HG02943 (cell line): ENCODE data around the gene UQCRHL.

ENCODE experiments used
- ATAC-seq: cut with Tn5 transposase; IDR thresholded peaks from one replicate; pipeline ENCODE4 v1.9.1; 2021; ENCODE audit warnings: mild to moderate bottlenecking, low read depth, moderate library complexity; ENCODE audit not compliant: unreplicated experiment

The UQCRHL gene

DNA sequence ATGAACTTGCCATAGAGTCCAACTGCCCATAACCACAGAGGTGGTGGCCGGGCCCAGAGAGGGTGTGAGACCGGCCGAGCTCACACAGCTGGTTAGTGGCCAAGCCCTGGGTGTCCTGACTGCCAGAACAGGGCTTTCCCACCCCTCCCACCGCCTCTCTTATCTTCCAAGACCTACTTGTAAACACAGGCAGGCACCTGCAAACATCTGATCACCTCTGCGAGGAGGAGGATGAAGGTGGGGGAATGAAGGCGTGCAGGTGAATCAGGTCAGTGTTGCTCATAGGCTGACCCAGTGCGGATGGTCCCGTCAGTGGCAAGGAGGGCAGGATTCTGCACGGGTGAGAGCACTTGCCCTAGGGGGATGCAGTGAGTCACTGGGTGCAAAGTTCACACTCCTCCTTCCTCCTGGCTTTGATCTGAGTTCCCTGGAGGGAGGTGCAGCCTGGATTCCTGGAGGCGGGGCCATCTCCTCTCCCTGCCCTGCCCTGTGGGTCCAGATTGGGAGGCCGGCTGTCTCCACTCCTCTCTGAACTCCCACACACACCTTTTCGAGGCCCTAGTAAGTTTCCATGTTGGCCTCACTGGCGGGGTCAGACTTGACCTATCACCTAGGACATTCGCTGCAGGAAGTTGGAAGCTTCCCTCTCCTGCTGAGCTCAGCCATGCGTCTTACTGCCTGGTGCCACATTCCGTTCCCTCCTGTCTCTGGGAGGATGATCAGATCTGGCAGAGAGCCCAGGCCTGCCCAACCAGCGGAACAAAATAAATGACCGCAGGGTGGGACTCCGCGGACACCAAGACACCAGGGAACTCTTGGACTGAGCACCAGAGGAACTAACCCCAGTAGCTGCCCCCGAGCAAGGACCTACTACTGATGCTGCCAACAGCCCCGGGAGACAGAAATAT is 7.3 kb downstream of the UQCRHL start:
- ATAC-seq, result no peak

- no peak for ATAC-seq
Observed at GRCh38 chr1:15799004-15799867, 8.2 kb downstream of the UQCRHL start.

DNA sequence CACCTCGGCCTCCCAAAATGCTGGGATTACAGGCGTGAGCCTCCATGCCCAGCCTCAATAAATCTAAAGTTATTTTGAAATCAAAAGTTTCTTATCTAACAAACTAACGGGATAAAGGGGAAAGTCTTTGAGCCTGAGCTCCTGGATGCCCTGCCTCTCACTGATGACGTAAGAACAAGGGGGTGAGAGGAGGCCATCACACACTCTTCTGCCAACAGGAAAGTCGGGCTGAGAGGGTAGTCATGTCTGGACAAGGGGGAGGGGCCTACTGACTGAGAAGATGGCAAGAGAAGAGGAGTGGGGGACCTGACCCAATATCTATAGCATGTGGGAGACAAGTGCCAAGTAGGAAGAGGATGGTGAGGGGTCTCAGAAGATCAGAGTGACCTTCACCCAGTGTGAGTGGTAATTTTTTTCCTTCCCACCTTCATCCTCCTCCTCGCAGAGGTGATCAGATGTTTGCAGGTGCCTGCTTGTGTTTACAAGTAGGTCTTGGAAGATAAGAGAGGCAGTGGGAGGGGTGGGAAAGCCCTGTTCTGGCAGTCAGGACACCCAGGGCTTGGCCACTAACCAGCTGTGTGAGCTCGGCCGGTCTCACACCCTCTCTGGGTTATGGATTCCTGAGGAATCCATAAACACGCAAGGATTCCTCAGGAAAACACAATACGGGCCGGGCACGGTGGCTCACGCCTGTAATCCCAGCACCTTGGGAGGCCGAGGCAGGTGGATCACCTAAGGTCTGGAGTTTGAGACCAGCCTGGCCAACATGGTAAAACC is 9.6 kb downstream of the UQCRHL start:
- no peak for ATAC-seq

DNA sequence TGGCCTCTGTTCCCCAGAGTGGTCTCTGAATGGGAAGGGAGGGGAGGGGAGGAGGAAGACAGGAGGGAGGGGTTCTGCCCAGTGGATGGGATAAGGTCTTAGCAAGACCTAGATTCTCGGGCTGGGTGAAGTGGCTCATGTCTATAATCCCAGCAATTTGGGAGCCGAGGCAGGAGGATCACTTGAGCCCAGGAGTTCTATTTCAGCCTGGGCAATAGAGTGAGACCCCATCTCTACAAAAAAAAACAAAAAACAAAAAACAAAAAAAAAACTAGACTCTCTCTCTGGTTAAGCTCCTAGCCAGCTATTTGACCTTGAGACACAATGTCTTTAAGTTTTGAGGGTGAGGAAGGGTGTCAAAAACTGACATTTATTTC is 11.4 kb downstream of the UQCRHL start:
- no peak for ATAC-seq

DNA sequence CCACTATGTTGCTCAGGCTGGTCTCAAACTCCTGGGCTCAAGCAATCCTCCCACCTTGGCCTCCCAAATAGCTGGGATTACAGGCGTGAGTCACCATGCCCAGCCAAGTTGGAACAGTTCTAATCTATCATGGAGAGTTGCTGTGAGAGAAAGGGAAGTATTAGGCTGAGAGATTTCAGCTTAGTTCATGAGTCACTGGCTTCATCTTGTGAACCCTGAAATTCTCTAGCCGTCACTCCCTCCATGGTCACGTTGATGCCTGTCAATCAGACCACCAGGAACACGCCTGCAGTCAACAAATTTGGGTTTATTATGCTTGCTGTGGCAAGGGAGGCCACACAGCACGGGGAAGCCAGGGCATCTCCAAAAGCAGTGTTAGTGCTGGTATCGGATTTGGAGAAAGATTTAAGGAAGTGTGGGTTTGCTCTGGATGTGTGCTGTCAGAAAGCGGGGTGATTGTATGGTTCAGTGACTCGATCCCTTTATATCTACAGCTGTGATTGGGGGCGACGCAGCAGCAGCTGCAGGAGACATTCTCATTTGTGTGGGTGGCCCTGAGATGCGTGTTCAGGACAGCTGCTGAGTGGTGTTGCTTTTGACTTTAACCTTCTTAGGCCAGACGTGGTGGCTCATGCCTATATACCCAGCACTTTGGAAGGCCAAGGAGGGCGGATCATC is 18.7 kb downstream of the UQCRHL start:
- ATAC-seq, result no peak

DNA sequence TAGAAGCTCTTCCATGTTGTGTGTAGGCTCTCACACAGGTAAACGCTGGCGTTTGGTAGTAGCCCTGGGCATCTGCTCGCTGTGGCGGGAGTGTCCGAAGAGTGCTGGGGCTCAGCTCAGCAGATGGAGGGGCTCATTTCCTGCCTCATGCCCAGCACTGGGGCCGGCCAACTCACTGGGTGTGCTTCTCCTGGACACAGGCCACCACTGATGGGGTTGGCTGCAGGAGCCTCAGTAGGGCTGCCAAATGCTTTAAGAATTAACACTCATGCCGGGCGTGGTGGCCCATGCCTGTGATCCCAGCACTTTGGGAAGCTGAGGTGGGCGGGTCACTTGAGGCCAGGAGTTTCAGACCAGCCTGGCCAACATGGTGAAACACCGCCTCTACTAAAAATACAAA is 20.9 kb downstream of the UQCRHL start:
- ATAC-seq, result no peak

- ATAC-seq, result no peak
Observed at GRCh38 chr1:15785683-15786082, 21.8 kb downstream of the UQCRHL start.

- ATAC-seq, result no peak
Observed at GRCh38 chr1:15777909-15778707, 29.3 kb downstream of the UQCRHL start.

DNA sequence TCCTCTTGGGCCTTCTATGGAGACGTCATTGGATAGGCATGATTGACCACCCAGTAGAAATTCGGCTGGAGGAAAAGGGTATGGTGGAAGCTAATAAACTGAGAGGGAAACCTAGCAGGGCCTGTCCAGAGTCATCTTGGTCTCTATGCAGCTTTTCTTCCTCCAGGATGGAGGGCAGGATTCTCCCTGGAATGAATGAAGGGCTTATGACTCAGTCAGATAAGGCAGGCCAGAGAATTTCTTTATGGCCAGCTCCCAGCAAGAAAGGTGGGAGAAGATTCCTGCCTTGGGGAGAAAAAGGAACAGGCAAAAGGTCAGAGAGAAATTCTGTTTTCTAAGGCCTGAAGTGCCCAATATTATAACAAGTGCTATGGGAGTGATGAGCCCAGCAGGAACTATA is 31.7 kb downstream of the UQCRHL start:
- ATAC-seq, result no peak

GRCh38 chr1:15771836-15772515 is 35.5 kb downstream of the UQCRHL start:
- no peak for ATAC-seq

DNA sequence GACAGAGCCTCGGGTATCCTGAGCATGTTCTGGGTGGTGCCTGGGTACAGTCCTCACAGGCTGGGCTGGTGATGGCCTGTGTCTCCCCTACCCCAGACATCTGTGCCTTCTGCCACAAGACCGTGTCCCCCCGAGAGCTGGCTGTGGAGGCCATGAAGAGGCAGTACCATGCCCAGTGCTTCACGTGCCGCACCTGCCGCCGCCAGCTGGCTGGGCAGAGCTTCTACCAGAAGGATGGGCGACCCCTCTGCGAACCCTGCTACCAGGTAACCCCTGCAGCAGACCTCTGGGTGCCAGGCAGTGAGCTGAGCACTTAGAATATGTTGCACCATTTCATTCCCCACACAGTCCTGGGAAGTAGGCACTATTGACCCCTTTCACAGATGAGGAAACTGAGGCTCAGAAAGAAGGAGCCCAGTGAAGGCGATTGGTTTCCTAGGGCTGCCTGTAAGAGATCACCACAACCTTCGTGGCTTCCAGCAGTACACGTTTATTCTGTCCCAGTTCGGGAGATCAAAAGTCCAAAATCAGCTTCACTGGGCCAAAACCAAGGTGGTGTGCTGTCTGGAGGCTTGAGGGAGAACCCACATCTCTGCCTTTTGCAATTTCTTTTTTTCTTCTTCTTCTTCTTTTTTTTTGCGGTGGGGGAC is 37.0 kb downstream of the UQCRHL start:
- ATAC-seq, result no peak

DNA sequence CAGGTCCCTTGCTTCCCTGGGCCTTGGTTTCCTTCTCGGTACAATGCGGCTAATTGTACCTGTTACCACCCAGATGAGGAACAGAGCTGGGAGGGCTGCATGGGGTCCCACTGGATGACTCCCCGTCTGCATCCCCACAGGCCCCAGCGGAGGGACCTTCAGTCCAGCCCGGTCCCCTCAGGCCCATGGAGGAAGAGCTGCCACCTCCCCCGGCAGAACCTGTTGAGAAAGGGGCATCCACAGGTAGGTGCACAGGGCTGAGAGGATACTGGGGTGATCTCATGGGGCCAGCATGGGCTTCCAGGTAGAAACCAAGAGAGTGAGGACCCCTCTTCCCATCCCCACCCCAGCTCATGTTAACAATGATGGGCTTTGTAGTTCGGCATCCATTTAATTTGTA is 39.1 kb downstream of the UQCRHL start:
- ATAC-seq, result no peak

- ATAC-seq, result no peak
Observed at GRCh38 chr1:15767941-15768340, 39.5 kb downstream of the UQCRHL start.

GRCh38 chr1:15765495-15766194 is 41.8 kb downstream of the UQCRHL start:
- ATAC-seq, result no peak

DNA sequence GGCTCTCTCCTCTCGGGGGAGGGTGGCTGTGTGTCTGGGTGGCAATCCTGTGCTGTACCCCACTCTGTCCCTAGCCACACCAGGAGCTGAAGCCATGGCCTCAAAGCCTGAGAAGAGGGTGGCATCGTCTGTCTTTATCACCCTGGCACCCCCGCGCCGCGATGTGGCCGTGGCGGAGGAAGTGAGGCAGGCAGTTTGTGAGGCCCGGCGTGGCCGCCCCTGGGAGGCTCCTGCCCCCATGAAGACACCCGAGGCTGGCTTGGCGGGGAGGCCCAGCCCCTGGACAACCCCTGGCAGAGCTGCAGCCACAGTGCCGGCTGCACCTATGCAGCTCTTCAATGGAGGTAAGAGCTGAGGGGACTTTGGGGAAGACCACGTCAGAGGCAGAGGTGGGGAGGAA is 42.6 kb downstream of the UQCRHL start:
- ATAC-seq, result no peak

- ATAC-seq, result no peak
Observed at GRCh38 chr1:15764269-15764764, 43.1 kb downstream of the UQCRHL start.

DNA sequence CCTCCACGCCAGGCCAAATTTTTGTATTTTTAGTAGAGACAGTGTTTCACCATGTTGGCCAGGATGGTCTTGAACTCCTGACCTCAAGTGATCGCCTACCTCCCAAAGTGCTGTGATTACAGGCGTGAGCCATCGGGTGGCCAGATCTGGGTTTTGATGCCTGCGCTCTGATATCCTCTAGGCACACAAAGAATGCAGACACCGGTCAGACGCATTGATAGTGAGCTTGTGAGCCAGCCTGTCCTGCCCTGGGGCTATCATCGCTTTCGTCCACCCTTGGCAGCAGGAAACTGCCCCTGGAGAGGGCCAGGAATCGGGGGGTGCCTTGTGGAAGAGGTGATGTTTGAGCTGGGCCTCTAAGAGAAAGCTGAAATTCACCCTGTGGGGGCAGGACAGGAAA is 44.9 kb downstream of the UQCRHL start:
- no peak for ATAC-seq
